Hepatocyte (in vitro differentiated cells): Measurements from ENCODE around the gene FBXO8. TPM values are rescaled to one million over a fixed set of nuclear protein-coding genes. Genes with fewer than 3 reads are reported as not detected.

Experiments
- DNase-seq: peaks from one replicate; pipeline ENCODE4 v3.0.0-alpha.2; 2016; ENCODE audit warnings: low spot score
- H2AFZ ChIP-seq: fragments of 200-600 bp; sonication (generic); 2 replicates; pipeline ENCODE4 v1.6.0; 2016; ENCODE audit warnings: antibody characterized with exemption, mild to moderate bottlenecking
- H3K27ac ChIP-seq: fragments of 200-600 bp; sonication (generic); 2 replicates; pipeline ENCODE4 v1.5.1; 2016; ENCODE audit warnings: mild to moderate bottlenecking
- H3K27me3 ChIP-seq: fragments of 200-600 bp; sonication (generic); 2 replicates; pipeline ENCODE4 v1.6.1; 2016
- H3K36me3 ChIP-seq: fragments of 200-600 bp; sonication (generic); replicated peaks from 2 replicates; pipeline ENCODE4 v1.5.1; 2016; ENCODE audit warnings: low read depth; ENCODE audit not compliant: insufficient read depth
- H3K4me1 ChIP-seq: fragments of 200-600 bp; sonication (generic); 2 replicates; pipeline ENCODE4 v1.5.1; 2016; ENCODE audit warnings: mild to moderate bottlenecking, moderate library complexity; ENCODE audit not compliant: insufficient read depth
- H3K4me2 ChIP-seq: fragments of 200-600 bp; sonication (generic); 2 replicates; pipeline ENCODE4 v1.6.0; 2016
- H3K4me3 ChIP-seq: fragments of 200-600 bp; sonication (generic); 2 replicates; pipeline ENCODE4 v1.5.1; 2016; ENCODE audit warnings: mild to moderate bottlenecking
- H3K79me2 ChIP-seq: fragments of 200-600 bp; sonication (generic); 2 replicates; pipeline ENCODE4 v1.6.0; 2017; ENCODE audit warnings: mild to moderate bottlenecking
- H3K9me2 ChIP-seq: fragments of 200-600 bp; sonication (generic); replicated peaks from 2 replicates; pipeline ENCODE4 v1.6.0; 2017; ENCODE audit warnings: mild to moderate bottlenecking; ENCODE audit not compliant: insufficient read depth
- H3K9me3 ChIP-seq: fragments of 200-600 bp; sonication (generic); 2 replicates; pipeline ENCODE4 v1.5.1; 2016; ENCODE audit warnings: low read depth, mild to moderate bottlenecking
- H4K20me1 ChIP-seq: fragments of 200-600 bp; sonication (generic); 2 replicates; pipeline ENCODE4 v1.6.0; 2016; ENCODE audit warnings: mild to moderate bottlenecking; ENCODE audit not compliant: insufficient read depth, poor library complexity, severe bottlenecking
- CTCF ChIP-seq: fragments of 200-600 bp; sonication (generic); IDR thresholded peaks from 2 replicates; pipeline ENCODE4 v1.5.1; 2016; ENCODE audit warnings: antibody characterized with exemption, mild to moderate bottlenecking; ENCODE audit not compliant: poor library complexity
- EZH2 ChIP-seq: fragments of 200-600 bp; sonication (generic); IDR thresholded peaks from 2 replicates; pipeline ENCODE4 v1.6.1; 2016; ENCODE audit warnings: antibody characterized with exemption, mild to moderate bottlenecking, borderline replicate concordance
- EZH2phosphoT487 ChIP-seq: fragments of 200-600 bp; sonication (generic); IDR thresholded peaks from one replicate; pipeline ENCODE4 v1.6.1; 2018; ENCODE audit warnings: antibody characterized with exemption, mild to moderate bottlenecking, low read depth, moderate library complexity; ENCODE audit not compliant: unreplicated experiment, severe bottlenecking
- WGBS: methylation state at CpG from one replicate; pipeline ENCODE4 v1.1.6; 2016; ENCODE audit warnings: low lambda C conversion rate; ENCODE audit errors: missing lambda C conversion rate; 5-methylcytosine and 5-hydroxymethylcytosine counted together
- polyA plus RNA-seq: library from polyadenylated mRNA; unstranded; fragments of >200 nt; fragmentation: Nextera tagmentation; extraction: Ambion mirVana; gene quantifications from 2 replicates; pipeline ENCODE4 v1.2.1, GENCODE V29; 2016
- total RNA-seq: library from RNA; depleted of rRNA; stranded (reverse); fragments of >200 nt; gene quantifications from 2 replicates; pipeline ENCODE4 v1.2.3, GENCODE V29; 2014

FBXO8 gene
- total and polyA plus RNA-seq, 2 experiments from 2014 or later = 21.3 to 35.7 TPM

- 54% methylated on average over 4 of the region's 4 CpGs for WGBS
- TF ChIP-seq EZH2phosphoT487 (no peak), EZH2 (no peak)
- Histone ChIP-seq H3K4me1 (peaks cover 5% of the 10 kb centered on the region), H4K20me1 (no peaks in the 10 kb centered on the region), H3K4me3 (no peak overlapping the region), H3K9me2 (no peaks in the 10 kb centered on the region), H3K36me3 (no peaks in the 10 kb centered on the region), H3K4me2 (peak overlapping the region; percentile 49), H3K27me3 (no peaks in the 10 kb centered on the region), H3K27ac (peak overlapping the region; percentile 63), H2AFZ (no peak overlapping the region), H3K9me3 (no peaks in the 10 kb centered on the region), H3K79me2 (no peaks in the 10 kb centered on the region)
- peak; percentile 63 for DNase-seq
These were observed 89.8 kb downstream of the FBXO8 start for GRCh38 chr4:174193438-174194374.

DNA sequence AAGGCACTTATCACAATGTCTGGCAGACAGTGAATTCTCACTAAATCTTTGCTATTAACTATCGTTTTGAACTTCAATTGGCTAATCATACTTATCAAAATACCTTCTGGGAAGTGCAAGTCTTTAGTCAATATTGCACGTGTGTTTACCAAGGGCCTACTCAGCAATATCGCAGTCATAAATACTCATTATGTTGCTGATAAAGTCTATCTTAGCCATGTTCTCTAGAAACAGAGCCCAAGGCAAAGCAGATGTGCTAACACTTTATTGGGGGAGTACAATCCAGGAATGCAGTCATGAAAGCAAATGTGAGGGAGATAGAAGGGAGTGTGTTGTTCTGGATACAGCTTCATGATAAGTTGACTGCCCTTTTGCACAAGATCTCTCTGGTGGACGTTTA is 90.5 kb downstream of the FBXO8 start:
- peaks cover 5% of the 10 kb centered on the region for H3K4me1 ChIP-seq
- no peaks in the 10 kb centered on the region for H4K20me1 ChIP-seq
- H3K36me3 ChIP-seq = no peaks in the 10 kb centered on the region
- TF ChIP-seq EZH2phosphoT487 (peak; percentile 63), CTCF (no peak)
- no peak overlapping the region for H3K4me3 ChIP-seq
- DNase-seq = peak; percentile 29
- no peaks in the 10 kb centered on the region for H3K27me3 ChIP-seq
- H3K9me3 ChIP-seq = no peaks in the 10 kb centered on the region
- no peak overlapping the region for H2AFZ ChIP-seq
- H3K4me2 ChIP-seq = peak overlapping the region; percentile 49
- 36% methylated on average over 4 of the region's 4 CpGs for WGBS
- peak overlapping the region; percentile 63 for H3K27ac ChIP-seq
- no peaks in the 10 kb centered on the region for H3K9me2 ChIP-seq
- H3K79me2 ChIP-seq = no peaks in the 10 kb centered on the region

DNA sequence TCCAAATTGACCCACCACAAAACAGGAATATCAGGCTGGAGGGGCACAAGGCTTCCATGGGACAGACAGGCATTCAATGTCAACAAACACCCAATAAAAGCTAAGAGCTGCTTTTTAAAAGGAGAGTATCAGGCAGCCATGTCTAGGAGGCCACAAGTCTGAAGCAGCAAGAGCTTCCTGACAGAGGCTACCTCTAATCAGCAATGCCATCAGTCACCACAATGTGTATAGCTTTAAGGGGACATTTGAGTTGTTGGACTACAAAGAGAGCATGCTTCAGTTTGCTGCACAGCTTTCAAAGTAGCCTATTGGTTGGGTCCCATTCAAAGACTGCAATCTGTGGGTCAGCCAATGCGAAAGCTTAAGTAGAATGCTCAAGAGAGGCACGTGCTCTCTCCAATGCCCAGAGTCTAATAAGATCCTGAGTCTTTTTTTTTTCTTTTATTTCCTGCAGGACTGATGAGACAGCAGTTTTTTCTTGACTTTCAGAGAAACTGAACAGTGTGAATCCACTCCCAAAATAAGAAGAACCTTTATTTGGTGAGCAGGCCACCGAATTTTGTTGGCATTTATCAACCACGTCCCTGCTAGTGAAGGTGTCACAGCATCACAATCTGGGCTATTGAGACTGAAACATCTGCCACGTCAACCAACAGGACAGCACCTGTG is 92.5 kb downstream of the FBXO8 start:
- Histone ChIP-seq H3K27ac (no peak overlapping the region), H3K4me2 (no peak overlapping the region), H3K4me3 (no peak overlapping the region), H3K9me2 (no peaks in the 10 kb centered on the region), H3K36me3 (no peaks in the 10 kb centered on the region), H3K4me1 (peaks cover 5% of the 10 kb centered on the region), H4K20me1 (no peaks in the 10 kb centered on the region), H2AFZ (no peak overlapping the region), H3K9me3 (no peaks in the 10 kb centered on the region), H3K79me2 (no peaks in the 10 kb centered on the region), H3K27me3 (no peaks in the 10 kb centered on the region)
- WGBS = 87% methylated on average over 5 of the region's 5 CpGs
- no peak for TF ChIP-seq CTCF
- no peak for TF ChIP-seq EZH2
- no peak for TF ChIP-seq EZH2phosphoT487
- no peak for DNase-seq

GRCh38 chr4:174189392-174190015 is 94.0 kb downstream of the FBXO8 start:
- Histone ChIP-seq H3K27ac (peak overlapping the region; percentile 11), H3K79me2 (no peaks in the 10 kb centered on the region), H3K4me3 (no peak overlapping the region), H2AFZ (no peak overlapping the region), H3K36me3 (no peaks in the 10 kb centered on the region), H3K9me2 (no peaks in the 10 kb centered on the region), H3K4me1 (peaks cover 5% of the 10 kb centered on the region), H3K4me2 (no peak overlapping the region), H3K9me3 (no peaks in the 10 kb centered on the region), H3K27me3 (no peaks in the 10 kb centered on the region), H4K20me1 (no peaks in the 10 kb centered on the region)
- DNase-seq = peak; percentile 12
- 76% methylated on average over 5 of the region's 5 CpGs for WGBS
- TF ChIP-seq CTCF (no peak), EZH2 (no peak), EZH2phosphoT487 (no peak)
